ENCODE results near the gene TMPRSS11F. TPM values are rescaled to one million over a fixed set of nuclear protein-coding genes. Genes with fewer than 3 reads are reported as not detected.
"Not testable (repeated sequence)": the region's sequence is repeated elsewhere in the genome, so short reads cannot be mapped to it uniquely, and the experiment has no call there.

TMPRSS11F gene
- total RNA-seq (2014; rRNA removed; shearing (Covaris generic)) = 0.51 and 0.69 TPM in 2 replicates

DNA sequence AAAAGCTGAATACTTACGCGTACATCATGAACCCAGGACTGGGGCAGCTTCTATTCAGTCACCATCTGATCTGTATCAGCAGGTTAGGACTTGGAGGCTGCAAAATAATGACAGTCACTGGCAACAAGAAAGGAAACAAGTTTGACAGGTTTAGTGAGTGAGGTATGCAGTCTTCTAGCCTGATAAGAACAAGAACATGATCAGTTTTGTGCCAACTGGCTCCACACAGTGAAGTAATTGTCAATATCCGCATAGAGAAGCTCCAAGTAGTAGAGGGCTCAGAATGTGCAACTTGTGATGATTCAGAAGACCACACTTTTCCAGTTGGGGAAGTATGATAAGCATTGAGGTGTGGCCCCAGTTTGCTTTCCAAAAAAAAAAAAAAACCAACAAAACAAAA, at the start of gene TMPRSS11F:
TSS of gene TMPRSS11F (minus strand) at position 77 of the 400 bp plus-strand sequence. CDS start at position 28, 49 bp downstream.
- no peak for DNase-seq (ENCODE audit: low read depth)

DNA sequence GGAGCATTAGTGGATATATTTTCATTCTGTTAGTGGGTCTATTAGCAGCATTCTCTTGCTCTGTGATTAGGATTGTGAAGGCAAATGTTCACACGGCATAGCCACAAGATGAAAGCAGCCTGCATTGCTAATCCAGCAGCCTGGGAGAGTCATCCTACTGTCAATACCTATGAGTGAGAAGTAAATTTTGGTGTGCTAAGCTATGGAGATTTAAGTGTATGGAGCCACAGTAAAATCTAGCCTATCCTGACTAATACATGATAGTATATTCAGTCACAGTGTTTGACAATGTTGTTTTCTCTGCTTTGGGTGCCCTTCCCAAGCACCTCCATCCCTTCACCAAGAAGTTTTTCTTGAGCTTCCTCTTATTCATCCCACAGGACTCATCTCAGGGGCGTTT, 47.2 kb upstream of the TMPRSS11F start:
- no peak for DNase-seq (ENCODE audit: low read depth)

DNA sequence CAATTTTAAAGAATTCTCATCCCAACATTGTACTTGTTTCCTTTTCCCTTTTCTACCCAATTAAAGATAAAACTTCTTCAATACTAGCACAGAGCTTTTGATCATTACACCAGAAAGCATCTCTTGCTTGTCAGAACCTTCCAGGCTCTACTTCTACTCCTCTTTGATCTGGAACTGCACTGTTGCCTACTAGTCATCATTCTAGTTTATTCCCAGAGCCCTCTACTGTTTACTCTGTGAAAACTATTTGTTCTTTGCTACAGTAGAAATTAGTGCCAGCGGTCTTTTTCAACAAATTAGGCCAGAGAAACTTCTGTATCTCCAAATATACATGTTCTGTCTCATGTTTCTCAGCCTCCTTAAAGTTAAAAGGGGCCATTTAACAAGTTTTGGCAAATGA, 46.8 kb upstream of the TMPRSS11F start:
- DNase-seq (ENCODE audit: low read depth) = no peak

DNA sequence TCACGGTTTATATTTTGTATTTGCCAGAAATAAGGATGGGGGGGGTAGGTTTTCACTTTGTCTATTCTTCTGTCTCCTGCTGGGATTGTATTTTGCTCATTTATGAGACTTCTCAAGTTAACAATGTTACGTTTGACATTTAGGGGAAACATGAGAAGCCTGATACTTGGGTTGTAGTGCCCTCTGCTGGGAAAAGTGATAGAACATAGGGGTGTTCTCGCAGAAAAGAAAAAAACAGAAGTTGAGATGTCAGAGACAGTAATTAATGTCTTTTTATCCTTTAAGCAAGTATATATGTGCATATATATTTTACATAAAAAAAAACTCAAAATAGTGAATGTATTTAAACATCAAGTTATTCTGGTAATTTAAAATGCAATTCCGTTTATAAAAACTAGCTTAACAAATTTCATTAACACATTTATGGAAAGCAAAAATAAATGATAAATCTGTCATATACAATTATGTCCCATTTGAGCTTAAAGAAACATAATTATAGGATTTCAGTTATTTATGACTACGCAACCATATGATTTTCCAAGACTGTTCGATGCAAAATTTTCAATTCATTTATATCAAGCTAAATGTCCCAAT, 46.0 kb upstream of the TMPRSS11F start:
- no peak for DNase-seq (ENCODE audit: low read depth)

DNA sequence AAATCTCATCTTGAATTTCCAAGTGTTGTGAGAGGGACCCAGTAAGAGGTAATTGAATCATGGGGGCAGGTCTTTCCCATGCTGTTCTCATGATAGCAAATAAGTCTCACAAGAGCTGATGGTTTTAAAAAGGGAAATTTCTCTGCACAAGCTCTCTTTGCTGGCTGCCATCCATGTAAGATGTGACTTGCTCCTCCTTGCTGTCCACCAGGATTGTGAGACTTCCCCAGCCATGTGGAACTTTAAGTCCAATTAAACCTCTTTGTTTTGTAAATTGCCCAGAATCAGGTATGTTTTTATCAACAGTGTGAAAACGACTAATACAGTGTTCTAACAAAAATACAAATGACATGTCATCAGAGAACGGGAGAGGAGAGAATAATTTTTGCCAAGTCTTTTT, 44.7 kb upstream of the TMPRSS11F start:
- DNase-seq (ENCODE audit: low read depth) = not testable (repeated sequence)

DNA sequence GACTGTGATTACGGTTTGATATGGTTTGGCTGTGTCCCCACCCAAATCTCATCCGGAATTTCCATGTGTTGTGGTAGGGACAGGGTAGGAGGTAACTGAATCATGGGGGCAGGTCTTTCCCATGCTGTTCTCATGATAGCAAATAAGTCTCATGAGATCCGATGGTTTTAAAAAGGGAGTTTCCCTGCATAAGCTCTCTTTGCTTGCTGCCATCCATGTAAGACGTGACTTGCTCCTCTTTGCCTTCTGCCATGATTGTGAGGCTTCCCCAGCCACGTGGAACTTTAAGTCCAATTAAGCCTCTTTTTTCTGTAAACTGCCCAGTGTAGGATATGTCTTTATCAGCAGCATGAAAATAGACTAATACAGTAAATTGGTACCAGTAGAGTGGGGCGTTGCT, 42.5 kb upstream of the TMPRSS11F start:
- not testable (repeated sequence) for DNase-seq (ENCODE audit: low read depth)

DNA sequence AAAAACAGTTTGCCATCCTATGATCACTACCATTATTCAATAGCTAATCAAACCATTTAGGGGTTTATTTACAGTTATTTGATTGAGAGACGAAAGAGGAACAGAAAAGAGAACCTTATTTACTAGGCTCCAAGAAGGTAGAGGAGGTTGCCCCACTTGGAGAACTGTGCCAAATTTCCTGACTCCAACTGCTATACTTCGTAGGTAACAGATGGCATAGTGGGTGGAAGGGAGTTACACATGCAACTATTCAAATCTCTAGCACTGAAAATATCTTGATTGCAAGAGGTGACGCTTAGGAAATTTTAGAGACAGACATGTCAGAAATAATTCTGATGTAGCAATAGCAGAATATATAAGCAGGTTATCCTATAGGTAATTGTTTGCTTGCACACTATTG, 38.0 kb upstream of the TMPRSS11F start:
- no peak for DNase-seq (ENCODE audit: low read depth)

DNA sequence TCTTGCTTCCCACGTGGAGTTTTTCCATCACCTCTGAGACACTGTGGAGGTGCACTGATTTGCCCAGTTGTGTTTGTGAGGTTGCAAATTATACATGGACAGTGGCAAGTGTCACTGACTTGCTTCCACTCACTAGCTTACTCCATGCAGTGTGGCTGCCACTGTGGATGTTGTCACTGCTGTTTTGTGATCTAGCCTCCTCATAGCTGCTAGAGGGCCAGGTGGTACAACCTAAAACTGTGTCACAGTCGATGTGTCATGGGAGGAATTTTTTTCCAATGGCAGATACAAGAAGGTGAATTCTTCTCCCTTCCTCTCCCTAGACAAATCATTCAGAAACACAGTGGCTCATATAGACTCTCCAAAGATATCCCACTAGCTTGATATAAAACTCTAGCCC, 37.5 kb upstream of the TMPRSS11F start:
- DNase-seq (ENCODE audit: low read depth) = no peak

DNA sequence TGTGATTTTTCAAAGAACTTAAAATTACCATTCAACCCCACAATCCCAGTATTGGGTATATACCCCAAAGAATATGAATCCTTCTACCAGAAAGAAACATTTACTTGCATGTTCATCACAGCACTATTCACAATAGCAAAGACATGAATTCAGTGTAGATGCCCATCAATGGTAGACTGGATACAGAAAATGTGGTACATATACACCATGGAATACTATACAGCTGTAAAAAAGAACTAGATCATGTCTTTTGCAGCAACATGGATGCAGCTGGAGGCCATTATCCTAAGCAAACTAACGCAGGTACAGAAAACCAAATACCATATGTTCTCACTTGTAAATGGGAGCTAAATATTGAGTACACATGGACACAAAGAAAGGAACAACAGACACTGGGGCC, 34.1 kb upstream of the TMPRSS11F start:
- no peak for DNase-seq (ENCODE audit: low read depth)

DNA sequence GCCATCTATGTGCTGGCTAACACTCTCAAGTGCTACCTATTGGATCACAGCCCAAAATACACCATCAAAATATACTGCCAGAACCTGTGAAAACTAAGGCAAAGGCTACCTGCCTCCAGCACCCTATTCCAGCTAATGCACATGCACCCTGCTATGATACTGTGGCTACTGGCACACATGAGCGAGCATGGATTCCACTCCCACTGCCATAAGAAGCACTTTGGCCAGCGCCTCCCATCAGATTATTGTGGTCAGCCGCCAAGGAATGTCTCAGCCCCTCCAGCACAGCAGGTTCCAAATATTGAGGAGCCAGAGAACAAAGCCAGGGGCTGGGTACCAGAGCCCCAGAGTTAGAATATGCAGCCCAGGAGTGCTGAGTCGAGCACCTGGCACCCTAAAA, 32.5 kb upstream of the TMPRSS11F start:
- DNase-seq (ENCODE audit: low read depth) = no peak

DNA sequence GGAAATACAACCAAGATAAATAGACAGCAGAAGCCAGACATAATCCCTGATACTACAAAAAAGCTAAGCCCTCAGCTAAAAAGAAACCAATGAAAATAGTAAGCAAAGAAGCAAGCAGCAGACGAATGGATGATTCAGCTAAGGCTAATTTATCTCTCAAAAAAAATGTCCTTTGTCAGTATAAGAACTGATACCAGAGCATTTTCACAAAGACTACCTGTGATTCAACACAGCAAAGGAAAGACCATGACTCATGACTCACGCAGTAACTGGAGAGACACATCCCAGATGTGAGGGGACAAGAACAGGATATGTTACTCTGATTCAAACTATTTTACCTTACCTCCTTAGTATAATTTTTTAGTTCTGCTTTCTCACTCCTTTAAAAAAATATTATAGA, 22.7 kb upstream of the TMPRSS11F start:
- DNase-seq (ENCODE audit: low read depth) = peak; percentile 11

DNA sequence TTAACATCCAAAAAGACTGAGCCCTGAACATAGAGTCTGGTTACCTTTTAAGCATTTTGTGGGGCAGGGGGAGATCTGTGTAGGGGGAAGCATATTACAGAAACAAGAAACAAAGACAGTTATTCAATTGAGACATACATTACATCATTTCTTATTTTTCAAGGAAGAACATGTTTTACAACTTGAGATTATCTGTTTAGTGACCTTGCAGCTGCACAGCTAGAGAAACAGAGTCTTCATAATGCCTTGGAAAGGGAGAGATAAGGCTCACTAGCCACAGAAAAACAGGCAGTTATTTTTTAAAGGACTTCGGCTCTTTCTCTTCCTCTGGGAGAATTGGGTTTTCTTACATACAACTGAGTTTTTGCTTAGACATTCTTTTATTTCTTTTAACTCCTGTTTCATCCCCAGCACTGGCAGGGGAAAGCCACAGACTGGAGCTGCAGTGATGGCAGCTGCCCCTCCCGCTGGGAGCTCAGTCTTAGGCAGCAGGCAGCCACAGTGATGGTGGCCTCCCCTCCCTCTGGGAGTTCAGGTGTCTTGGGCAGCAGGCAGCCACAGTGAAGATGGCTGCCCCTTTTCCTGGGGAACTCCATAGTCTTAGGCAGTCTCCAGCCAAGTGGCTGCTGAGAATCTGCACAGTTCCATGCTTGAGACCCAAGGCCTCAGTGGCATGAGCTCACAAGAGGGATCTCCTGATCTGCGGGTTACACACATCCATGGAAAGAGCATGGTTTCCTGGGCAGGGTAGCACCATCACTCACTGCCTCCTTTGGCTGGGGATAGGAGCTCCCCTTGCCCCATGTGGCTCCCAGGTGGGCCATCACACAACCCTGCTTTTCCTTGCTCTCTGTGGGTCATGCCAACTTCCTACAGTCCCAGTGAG, 19.4 kb upstream of the TMPRSS11F start:
- DNase-seq (ENCODE audit: low read depth) = no peak

DNA sequence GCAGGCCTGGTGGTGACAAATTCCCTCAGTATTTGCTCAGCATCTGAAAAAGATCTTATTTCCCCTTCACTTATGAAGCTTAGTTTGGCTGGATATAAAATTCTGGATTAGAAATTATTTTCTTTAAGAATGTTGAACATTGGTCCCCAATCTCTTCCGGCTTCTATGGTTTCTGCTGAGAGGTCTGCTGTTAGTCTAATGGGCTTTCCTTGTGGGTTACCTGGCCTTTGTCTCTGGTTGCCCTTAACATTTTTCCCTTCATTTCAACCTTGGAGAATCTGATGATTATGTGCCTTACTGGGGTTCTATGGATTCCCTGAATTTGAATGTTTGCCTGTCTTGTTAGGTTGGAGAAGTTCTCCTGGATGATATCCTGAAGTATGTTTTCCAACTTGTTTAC, 17.4 kb upstream of the TMPRSS11F start:
- no peak for DNase-seq (ENCODE audit: low read depth)

DNA sequence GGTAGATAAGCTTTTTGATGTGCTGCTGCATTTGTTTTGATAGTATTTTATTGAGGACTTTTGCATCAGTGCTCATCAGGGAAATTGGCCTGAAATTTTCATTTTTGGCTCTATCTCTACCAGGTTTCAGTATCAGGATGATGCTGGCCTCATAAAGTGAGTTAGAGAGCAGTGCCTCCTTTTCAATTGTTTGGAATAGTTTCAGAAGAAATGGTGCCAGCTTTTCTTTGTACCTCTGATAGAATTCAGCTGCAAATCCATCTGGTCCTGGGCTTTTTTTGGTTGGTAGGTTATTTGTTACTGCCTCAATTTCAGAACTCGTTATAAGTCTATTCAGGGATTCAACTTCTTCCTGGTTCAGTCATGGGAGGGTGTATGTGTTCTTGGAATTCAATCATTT, 15.6 kb upstream of the TMPRSS11F start:
- no peak for DNase-seq (ENCODE audit: low read depth)

DNA sequence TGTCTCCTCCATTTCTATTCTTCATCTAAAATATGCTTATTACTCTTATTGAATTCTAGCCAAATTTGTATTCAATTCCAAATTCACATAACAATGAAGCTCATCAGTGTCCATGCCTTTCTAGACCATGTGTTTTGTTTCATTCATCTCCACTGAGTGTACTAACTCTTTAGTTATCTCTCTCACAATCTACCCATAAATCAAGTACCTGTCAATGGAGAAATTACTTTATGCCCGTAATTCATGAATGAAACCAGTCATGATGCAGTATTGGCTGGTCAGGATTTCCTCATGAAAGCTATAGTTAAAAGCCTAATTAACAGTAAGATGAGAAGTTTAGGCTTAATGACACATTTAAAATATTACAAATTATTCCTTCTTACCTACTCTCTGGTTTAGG, 12.2 kb upstream of the TMPRSS11F start:
- DNase-seq (ENCODE audit: low read depth) = no peak

DNA sequence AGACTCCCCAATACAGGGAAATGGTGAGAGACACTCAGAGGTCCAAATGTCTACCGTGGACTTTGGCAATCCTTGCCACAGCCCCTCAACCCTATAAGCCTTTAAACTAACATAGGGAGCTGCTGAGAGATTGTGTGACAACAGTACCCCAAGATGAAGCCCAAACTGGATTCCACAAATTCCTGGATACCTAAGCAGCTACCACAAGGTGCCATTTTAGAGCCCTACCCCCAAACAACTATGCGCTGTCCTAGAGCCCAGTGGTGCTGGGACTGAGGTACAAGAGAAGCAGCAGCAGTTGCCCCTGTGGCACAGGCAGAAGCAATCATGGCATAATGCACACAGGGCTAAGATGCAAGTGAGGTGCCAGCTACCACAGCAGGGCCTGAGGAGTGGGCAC, 2.7 kb upstream of the TMPRSS11F start:
- no peak for DNase-seq (ENCODE audit: low read depth)

DNA sequence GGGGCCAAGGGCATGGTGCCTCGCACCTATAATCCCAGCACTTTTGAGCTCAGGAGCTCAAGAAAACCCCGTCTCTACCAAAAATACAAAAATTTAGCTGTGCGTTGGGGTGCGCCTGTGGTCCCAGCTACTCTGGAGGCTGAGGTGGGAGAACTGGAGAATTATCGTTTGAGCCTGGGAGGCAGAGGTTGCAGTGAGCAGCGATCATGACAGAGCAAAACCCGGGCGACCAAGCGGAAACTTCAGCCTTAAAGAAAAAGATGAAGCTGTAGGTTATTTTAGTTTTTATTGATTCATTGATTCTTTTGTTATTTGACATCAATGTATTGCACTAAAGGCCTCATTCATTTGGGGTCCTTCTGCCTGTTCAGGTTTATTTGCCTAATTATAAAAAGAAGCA, 5.4 kb downstream of the TMPRSS11F start:
- DNase-seq (ENCODE audit: low read depth) = no peak

DNA sequence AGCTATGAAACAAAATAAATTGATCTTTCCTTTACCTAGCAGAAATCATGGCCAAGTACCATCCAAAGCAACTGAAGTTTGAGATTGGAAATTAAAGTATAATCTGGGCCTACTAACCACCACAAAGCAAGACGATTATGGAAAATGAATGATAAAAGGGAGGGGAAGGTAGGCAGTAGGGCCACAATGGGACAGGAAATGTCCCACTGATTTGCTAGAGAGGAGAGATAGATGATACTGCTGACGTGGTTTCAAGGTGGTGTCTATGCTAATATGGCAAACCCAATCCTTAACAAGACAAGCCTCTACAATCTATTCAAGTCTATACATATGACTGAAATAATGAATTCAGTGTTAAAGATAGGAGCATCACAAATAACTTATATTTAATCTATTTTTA, 6.1 kb downstream of the TMPRSS11F start:
- DNase-seq (ENCODE audit: low read depth) = no peak

DNA sequence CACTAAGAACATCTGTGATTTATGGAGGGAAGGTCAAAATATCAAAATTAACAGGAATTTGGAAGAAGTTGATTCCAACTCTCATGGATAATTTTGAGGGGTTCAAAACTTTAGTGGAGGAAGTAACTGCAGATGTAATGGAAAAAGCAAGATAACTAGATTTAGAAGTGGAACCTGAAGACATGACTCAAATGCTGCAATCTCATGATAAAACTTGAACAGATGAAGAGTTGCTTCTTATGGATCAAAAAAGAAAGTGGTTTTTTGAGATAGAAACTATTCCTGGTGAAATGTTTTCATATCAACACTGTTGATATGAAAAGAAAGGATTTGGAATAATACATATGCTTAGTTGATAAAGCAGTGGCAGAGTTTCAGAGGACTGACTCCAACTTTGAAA, 9.7 kb downstream of the TMPRSS11F start:
- DNase-seq (ENCODE audit: low read depth) = no peak

DNA sequence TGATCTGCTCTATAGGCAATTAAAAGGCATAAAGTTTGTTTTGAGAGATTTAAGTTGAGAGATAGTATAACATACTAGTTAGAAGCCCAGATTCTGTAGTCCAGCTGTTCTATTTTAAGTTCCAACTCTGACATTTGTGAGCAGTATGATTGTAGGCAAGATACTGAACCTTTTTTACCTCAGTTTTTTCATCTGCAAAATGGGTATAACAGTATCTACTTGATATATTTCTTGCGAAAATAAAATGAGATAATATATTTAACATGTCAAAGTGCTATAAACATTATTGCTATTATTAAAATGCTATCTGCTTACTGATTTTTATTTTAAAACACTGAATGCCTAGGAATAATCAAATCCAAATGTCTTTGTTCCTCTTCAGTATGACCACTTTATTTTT, 19.2 kb downstream of the TMPRSS11F start:
- DNase-seq (ENCODE audit: low read depth) = no peak

DNA sequence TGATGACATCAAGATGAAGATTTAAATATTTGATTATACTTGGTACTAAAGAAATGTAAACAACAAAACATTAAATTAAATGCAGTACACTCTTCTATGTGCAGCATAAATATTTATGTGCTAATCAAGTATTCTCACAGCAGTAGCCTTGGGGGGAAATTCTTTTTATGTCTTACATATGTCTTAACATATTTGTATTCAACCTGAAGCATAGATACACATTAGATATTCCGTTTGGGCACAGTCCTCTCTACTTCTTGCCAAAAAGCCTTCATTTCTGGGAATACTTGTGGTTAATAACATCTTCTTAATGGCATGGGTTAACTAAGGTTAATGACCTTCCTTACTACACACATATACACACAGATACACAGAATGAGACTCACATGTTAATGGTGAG, 19.8 kb downstream of the TMPRSS11F start:
- DNase-seq (ENCODE audit: low read depth) = no peak

DNA sequence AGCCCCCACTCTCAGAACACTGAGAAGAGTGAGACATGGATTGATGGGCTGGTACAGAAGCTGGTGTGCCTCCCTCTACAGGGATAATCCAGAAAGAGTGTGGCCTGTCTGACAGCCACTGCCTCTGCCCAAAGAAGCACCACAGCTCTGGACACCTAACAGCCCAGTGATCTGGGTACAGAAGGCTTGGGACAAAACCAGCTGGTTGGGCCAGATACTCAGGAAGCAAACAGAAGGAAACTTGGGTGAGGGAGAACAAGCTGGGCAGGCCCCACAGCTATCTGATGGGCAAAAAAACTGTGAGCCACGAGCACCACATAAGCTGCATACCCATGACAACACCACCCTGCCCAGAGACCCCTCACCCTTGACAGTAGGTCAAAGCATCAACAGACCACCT, 46.9 kb downstream of the TMPRSS11F start:
- DNase-seq (ENCODE audit: low read depth) = no peak

DNA sequence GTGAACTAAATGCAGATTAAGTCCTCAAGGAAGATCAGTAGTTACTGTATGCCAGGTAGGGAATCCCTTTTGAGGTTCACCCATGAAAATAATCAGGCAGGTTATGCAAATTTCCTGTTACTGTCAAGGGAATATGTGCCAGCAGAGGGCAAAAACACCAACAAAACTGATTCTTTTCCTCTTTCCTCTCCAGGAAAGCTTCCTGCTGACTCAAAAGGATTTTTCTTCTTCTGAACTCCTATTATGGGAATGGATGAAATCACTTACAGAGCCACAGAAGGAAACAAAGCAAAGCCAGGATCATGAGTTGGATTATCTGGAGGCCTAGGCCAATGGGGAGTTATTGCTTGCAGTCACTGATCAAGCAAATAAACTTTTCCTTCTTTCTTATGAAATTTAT, 49.7 kb downstream of the TMPRSS11F start:
- no peak for DNase-seq (ENCODE audit: low read depth)

Measured in Daoy (cell line).